Measurements from ENCODE around the gene GPR83.

DNA sequence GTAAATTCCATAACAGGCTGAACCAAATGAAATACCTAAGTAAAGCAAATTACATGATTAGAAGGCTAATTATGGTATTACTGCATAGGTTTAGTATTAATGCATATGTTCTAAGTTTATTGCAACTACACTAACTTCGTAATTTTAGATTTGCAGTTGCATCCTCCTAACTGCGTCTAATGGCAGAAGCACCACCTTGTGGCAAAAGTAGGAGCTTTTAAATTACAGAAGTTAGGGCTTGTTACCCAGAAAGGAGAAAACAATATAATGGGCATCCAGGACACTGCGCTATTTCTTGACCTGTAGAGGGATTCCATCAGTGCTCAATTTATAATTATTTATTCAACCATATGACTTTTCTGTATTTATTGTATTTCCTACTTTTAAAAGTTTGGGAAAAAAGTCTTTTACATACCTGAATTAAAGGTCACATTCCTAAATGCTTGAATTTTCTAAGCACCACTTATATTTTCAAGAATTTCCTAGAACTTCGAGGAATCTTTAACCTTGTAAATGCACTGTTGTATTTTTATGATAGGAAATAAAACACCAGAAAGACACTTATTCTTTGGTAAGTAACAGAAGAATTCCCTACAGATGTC, 16.3 kb upstream of the GPR83 start:
- TF ChIP-seq, protein P1, sequence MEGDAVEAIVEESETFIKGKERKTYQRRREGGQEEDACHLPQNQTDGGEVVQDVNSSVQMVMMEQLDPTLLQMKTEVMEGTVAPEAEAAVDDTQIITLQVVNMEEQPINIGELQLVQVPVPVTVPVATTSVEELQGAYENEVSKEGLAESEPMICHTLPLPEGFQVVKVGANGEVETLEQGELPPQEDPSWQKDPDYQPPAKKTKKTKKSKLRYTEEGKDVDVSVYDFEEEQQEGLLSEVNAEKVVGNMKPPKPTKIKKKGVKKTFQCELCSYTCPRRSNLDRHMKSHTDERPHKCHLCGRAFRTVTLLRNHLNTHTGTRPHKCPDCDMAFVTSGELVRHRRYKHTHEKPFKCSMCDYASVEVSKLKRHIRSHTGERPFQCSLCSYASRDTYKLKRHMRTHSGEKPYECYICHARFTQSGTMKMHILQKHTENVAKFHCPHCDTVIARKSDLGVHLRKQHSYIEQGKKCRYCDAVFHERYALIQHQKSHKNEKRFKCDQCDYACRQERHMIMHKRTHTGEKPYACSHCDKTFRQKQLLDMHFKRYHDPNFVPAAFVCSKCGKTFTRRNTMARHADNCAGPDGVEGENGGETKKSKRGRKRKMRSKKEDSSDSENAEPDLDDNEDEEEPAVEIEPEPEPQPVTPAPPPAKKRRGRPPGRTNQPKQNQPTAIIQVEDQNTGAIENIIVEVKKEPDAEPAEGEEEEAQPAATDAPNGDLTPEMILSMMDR (IDR thresholded peaks at IDR 0.05), result peak in 3 of 4 experiments; percentile 36 to 62 (median 53)
- no peak for TF ChIP-seq POLR2AphosphoS5 (IDR thresholded peaks at IDR 0.05)
- no peak for TF ChIP-seq EP300 (IDR thresholded peaks at IDR 0.05)

All from sigmoid colon (tissue), 4 donors.